Measurements from ENCODE around the gene ARL11. TPM values are rescaled to one million over a fixed set of nuclear protein-coding genes. Genes with fewer than 3 reads are reported as not detected.

ARL11 gene
- total RNA-seq, 1 experiment from 2014 or later, result 0.38 TPM

- DNase-seq (ENCODE audit: low spot score), result no peak
Observed at GRCh38 chr13:49646688-49647087, 18.4 kb downstream of the ARL11 start.

- peak; percentile 61 for DNase-seq (ENCODE audit: low spot score)
Observed at GRCh38 chr13:49649244-49649962, 21.1 kb downstream of the ARL11 start.

- DNase-seq (ENCODE audit: low spot score), result no peak
Observed at GRCh38 chr13:49649963-49650312, 21.6 kb downstream of the ARL11 start.

GRCh38 chr13:49651570-49652354 lies 23.5 kb downstream of the ARL11 start:
- DNase-seq (ENCODE audit: low spot score), result no peak

- DNase-seq (ENCODE audit: low spot score), result peak; percentile 83
Observed at GRCh38 chr13:49652355-49653305, 24.3 kb downstream of the ARL11 start.

GRCh38 chr13:49653478-49653877 lies 25.2 kb downstream of the ARL11 start:
- DNase-seq (ENCODE audit: low spot score), result no peak

- no peak for DNase-seq (ENCODE audit: low spot score)
Observed at GRCh38 chr13:49654011-49654410, 25.7 kb downstream of the ARL11 start.

GRCh38 chr13:49655906-49656305 lies 27.6 kb downstream of the ARL11 start:
- DNase-seq (ENCODE audit: low spot score), result no peak

GRCh38 chr13:49657241-49657641 lies 28.9 kb downstream of the ARL11 start:
- DNase-seq (ENCODE audit: low spot score), result no peak

- DNase-seq (ENCODE audit: low spot score), result no peak
Observed at GRCh38 chr13:49664606-49665005, 36.3 kb downstream of the ARL11 start.

- no peak for DNase-seq (ENCODE audit: low spot score)
Observed at GRCh38 chr13:49667773-49668172, 39.5 kb downstream of the ARL11 start.

GRCh38 chr13:49669735-49670309 lies 41.5 kb downstream of the ARL11 start:
- DNase-seq (ENCODE audit: low spot score), result peak; percentile 92

GRCh38 chr13:49670828-49671227 lies 42.5 kb downstream of the ARL11 start:
- DNase-seq (ENCODE audit: low spot score), result no peak

GRCh38 chr13:49676581-49677298 lies 48.4 kb downstream of the ARL11 start:
- no peak for DNase-seq (ENCODE audit: low spot score)

- DNase-seq (ENCODE audit: low spot score), result no peak
Observed at GRCh38 chr13:49678191-49678914, 50.0 kb downstream of the ARL11 start.

GRCh38 chr13:49679246-49679645 lies 50.9 kb downstream of the ARL11 start:
- peak; percentile 51 for DNase-seq (ENCODE audit: low spot score)

- DNase-seq (ENCODE audit: low spot score), result no peak
Observed at GRCh38 chr13:49681842-49682435, 53.6 kb downstream of the ARL11 start.
